Hindlimb muscle (tissue), 1 donor: ENCODE data around the gene IRX4. TPM values are rescaled to one million over a fixed set of nuclear protein-coding genes. Genes with fewer than 3 reads are reported as not detected.

ENCODE experiments used
- DNase-seq: peaks from one replicate; pipeline ENCODE4 v3.0.0-alpha.2; 2013
- polyA plus RNA-seq: library from polyadenylated mRNA; unstranded; fragments of 120-200 nt; gene quantifications from one replicate; pipeline ENCODE4 v1.2.1, GENCODE V29; 2013; ENCODE audit not compliant: insufficient read length

IRX4 gene
- polyA plus RNA-seq, 1 donor: 1.4 TPM

GRCh38 chr5:1913578-1913977, 30.9 kb upstream of the IRX4 start:
- DNase-seq: no peak

- DNase-seq: no peak
Observed at GRCh38 chr5:1912951-1913565, 30.3 kb upstream of the IRX4 start.

DNA sequence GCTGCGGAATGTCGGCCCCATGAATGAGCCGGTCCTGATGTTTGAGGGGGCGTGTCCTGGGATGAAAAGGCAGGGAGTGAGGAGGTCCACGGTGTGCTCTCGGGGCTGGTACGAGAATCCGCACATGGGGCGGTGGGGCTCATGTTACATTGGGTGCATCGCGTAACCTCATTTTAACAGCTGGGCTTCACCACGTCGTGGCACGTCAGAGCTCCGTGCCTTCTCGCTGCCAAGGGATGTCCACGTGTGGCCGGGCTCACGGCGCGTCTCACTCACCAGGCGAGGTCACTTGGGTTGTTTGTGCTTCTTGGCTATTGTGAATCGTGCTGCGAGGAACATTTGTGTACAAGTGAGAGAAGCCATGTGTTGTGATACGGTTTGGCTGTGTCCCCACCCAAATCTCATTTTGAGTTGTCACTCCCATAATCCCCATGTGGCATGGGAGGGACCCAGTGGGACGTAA, 29.1 kb upstream of the IRX4 start:
- DNase-seq: no peak

GRCh38 chr5:1910861-1911772, 28.4 kb upstream of the IRX4 start:
- no peak for DNase-seq

DNA sequence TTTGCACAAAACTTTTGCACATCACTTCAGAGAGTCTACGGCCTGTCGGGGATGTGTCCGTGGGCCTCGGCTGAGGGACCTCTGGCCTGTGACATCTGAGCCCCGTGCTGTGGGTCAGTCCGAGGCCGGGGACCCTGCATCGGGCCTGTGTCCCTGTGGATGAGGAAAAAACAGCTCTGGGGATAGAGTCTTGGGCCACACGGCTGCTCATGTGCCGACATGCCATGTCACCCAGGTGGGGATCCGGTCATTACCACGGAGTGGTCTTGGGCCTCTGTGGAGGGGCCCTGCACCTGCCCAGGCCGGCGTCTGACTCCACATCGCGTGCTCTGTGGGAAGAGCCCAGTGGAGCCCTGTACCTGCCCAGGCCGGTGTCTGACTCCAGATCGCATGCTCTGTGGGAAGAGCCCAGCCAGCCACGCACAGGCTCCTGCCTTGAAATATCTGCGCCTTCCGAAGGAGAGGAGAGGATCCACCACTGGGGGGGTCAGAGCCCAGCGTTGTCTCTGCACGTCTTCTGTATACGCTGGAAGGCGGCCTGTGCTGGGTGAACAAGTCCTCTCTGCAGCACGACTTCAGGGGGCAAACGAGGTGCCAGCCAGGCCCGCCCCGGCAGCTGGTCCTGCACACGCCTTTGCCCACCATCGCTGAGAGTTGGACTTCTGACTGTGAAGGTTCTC, 27.5 kb upstream of the IRX4 start:
- no peak for DNase-seq

GRCh38 chr5:1909346-1909985, 26.7 kb upstream of the IRX4 start:
- DNase-seq: no peak

- no peak for DNase-seq
Observed at GRCh38 chr5:1908931-1909330, 26.2 kb upstream of the IRX4 start.

DNA sequence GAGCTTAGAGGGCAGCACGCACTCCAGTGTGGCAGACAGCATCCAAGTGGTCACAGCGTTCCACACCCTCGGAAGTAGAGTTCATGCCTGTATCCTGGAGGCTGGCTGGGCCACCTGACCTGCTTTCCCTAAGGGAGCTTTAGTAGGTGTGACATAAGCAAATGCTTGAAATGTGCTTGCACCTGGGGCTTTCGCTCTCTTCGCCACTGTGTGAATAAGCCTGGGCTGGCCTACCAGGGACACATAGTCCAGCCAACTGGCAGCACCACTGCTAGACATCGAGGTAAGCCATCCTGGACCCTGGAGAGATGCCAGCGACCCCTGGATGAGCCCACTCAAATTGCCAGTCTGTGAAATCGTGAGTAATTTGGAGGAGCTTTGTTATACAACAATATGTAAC, 24.9 kb upstream of the IRX4 start:
- DNase-seq: no peak

- no peak for DNase-seq
Observed at GRCh38 chr5:1905108-1905507, 22.4 kb upstream of the IRX4 start.

DNA sequence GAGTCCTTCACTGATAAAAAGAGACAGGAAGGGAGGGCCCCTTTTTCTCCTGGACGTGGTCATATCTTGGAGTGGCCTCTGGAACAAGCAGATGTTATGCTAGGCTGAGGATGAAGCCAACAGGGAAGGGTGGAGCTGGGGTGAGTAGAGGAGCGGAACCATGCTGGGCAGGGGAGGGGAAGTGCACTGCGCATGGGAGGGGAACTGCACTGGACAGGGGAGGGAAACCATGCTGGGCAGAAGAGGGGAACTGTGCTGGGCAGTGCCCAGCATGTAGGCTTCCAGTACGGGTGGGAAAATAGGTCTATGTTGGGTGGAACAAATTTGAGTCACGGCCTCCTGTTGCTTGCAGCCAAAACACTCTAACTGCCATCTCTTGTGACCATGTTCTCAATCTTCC, 19.3 kb upstream of the IRX4 start:
- no peak for DNase-seq

DNA sequence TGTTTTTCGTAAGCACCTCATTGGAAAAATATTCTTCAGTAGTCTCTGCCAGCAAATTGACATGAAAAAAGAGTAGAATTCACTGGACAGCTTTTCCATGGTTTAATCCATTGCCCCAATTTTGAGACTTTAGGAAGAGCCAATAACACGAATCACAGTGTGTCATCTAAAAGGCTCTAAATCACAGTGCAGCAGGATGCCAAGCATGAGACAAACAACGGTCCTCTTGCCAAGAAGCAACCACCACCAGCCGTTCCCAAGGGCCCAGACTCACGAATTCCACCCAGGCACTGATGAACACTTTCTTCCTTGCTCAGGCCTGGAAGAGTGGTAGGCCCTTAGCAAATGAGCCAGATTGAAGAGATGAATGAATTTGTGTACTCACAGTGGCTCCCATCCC, 18.3 kb upstream of the IRX4 start:
- no peak for DNase-seq

DNA sequence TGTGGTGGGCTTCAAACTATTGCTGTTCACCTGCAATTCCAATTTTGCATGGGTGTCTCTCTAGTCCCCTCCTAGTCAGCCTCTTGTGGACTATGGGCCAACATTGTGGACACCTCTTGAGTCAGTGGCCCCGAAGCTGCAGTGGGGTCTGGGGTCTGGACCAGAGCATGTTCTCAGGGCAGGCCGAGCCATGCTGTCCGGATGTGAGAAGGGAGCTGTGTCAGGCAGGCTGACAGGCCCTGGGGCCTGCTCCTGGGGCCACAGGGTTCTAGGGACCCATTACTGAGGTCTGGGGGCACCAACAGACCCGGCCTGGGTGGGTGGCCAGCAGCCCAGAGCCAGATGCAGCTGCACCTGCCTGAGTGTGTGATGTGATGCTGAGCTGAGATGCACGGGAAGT, 16.5 kb upstream of the IRX4 start:
- DNase-seq: no peak

DNA sequence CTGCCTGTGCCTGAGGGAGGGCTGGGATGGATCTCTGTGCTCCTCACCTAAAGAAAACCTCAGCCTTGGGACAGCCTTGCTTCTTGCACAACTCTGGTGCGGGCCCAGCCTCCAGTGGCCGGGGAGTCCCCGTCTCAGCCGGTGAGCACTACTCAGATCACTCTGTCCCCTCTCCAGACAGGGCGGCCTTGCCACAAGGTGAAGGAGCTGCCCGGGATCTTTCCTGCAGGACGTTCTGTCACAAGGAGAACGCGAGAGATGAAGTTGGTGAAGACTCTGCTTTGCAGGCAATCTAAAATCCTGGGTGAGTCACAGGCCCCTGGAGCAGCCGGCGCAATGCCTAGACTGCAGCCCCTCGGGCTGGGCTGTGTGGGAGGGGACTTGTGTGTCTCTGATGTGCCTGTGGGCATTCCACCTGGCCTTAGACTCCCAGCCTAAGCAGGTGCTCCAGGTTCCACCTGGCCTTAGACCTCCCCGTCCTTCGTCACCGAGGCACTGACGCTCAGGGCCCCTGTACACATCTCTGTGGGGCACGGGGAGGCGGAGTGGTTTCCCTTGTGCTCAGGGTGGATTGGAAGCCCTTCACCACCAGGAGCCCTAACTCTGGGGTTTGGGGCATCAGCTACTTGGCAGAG, 15.2 kb upstream of the IRX4 start:
- no peak for DNase-seq

DNA sequence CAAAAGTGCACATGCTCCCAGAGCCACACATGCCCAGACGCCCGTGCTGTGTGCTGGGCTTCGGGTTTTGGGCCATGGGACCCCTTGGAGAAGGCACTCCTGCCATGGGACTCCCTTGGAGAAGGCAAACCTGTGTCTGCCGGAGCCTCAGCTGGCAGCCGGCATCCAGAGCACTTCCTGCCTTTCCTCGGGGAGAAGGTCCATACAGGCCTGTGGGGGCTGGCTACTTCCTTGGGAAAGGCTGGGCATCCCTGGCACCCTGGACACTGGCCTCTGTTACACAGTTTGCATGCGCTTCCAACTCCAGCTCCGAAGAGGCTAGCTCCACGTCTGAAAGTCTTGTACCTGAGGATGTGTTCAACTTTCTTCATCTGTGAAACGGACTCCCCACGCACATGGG, 14.7 kb upstream of the IRX4 start:
- DNase-seq: no peak

DNA sequence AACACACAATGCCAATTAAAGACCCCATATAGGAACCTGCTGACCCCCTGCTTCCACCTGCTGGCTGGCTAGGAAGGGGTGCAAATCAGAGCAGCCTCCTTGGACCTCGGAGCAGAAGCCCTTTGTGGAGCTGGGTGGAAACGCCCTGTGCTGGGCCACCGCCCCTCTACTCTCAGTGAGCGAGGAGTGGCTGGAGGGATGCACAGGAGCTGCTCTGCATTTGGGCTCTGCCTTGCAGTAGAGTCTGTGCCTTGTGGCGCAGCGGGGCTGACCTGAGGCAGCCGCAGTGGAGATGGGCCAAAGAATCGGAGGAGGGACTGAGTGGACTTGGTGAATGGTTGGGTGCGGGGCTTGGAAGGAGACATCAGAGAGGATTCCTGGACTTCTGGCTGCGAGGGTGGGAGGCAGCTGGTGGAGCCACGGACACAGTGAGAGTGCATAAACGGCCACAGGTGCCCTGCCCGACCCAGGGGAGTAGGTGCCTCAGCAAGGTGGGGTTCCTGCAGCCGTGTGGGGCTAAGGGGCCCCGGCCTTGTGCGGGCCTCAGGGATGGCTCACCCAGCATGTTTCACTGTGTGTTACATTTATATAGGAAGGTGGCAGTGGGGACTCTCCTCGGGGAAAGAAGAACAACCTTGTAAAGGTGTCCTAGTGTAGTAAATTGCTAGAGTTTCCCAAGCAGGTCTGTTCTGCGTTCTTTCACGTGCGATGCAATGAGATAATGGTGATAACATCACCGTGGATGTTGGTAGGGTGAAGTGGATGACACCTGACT, 14.1 kb upstream of the IRX4 start:
- DNase-seq: no peak

DNA sequence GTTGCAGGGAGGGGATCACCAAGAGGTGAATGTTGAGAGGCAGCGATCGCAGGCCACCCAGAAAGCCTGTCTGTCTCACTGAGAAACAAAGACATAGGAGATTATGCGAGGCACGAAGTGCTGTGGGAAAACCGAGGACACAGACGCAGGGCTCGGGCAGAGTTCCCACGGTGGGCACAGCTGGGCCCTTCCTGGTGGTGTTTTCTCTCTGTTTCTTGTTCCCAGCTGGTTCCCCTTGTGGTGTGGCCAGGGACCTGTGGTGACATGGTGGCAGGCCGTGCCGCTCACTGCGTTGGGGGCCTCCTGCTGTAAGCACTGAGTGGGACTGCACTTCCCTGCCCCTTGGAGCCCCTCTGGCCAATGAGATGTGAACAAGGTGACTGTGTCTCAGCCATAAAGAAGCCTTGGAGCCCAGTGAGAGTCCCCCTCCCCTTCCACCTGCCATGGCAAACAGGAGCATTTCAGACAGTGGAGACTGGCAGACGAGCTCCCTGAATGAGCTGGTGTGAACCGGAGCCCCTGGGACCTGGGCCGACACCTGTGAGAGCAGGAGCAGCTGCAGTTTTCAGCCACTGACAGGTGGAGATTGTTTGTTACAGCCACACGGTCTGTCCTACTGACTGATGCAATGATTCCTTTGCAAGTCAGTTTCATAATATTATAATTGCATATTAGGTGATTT, 13.2 kb upstream of the IRX4 start:
- no peak for DNase-seq

GRCh38 chr5:1894243-1894642, 11.5 kb upstream of the IRX4 start:
- DNase-seq: no peak

GRCh38 chr5:1893754-1894153, 11.0 kb upstream of the IRX4 start:
- no peak for DNase-seq

GRCh38 chr5:1892685-1893445, 10.1 kb upstream of the IRX4 start:
- DNase-seq: no peak

DNA sequence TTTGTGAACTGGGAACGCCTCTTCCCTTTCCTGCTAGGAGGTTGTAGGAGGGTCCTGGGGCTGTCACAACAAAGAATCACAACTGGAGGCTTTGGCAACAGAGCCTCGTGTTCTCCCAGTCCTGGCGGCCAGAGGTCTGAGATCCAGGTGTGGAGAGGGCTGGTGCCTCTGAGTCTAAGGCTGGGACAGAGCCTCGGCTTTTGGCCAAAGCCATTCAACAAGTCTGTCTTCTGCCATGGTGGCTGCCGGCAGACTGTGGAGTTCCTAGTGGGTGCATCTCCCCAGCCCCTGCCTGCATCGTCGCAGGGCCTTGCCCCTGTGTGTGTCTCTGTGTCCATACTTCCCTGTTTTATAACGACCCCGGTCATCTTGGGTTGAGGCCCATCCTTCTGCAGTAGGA, 9.5 kb upstream of the IRX4 start:
- no peak for DNase-seq
